Measurements from ENCODE around the gene POF1B.

Gene POF1B

GRCh38 chrX:85378461-85378860, 1.0 kb downstream of the POF1B start:
- in situ Hi-C loops (cut with HindIII; ENCODE audit: low sequenced_read_pairs): no loop called here
- no peak overlapping the region for H3K4me3 ChIP-seq (ENCODE audit: low read depth, low read length)
- TF ChIP-seq CTCF (IDR thresholded peaks at IDR 0.05; ENCODE audit: low read depth, low read length): no peak
- DNase-seq (ENCODE audit: low read depth, low spot score): no peak

- in situ Hi-C loops (cut with HindIII; ENCODE audit: low sequenced_read_pairs): no loop called here
- TF ChIP-seq CTCF (IDR thresholded peaks at IDR 0.05; ENCODE audit: low read depth, low read length): no peak
- H3K4me3 ChIP-seq (ENCODE audit: low read depth, low read length): no peak overlapping the region
- no peak for DNase-seq (ENCODE audit: low read depth, low spot score)
These were observed 4.1 kb downstream of the POF1B start for GRCh38 chrX:85375333-85375738.

DNA sequence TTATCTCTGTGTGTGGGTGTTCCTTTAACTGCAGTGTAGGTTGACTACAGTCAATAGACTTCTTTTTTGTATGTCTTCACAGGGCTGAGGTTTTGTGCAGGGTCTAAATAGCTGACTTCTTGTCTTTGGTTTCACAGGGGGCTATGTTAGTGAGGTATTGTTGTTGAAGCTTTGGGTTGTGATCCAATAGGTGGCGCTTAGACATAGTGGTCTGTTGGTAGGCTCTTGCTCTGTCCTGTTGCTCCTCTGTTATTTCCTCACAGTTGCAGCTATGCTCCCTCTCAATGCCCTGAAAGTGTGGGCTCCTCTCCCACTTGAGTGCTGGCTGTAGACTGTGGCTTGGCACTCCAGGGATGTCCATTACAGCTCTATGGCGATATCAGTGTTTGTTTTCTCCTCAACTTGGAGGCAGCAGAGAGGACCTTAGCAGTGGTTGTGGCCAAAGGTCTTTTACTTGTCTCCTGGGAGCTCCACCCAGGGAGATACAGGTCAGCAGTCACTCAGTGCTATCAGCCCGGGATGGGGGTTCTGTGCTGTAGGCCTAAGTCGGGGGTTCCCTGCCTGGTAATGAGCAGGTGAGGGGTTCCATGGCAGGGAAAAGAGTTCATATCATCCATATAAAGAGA, 14.0 kb downstream of the POF1B start:
- no peak overlapping the region for H3K4me3 ChIP-seq (ENCODE audit: low read depth, low read length)
- no peak for DNase-seq (ENCODE audit: low read depth, low spot score)
- in situ Hi-C loops (cut with HindIII; ENCODE audit: low sequenced_read_pairs): no loop called here
- no peak for TF ChIP-seq CTCF (IDR thresholded peaks at IDR 0.05; ENCODE audit: low read depth, low read length)

GRCh38 chrX:85359051-85359450, 20.4 kb downstream of the POF1B start:
- no peak for TF ChIP-seq CTCF (IDR thresholded peaks at IDR 0.05; ENCODE audit: low read depth, low read length)
- in situ Hi-C loops (cut with HindIII; ENCODE audit: low sequenced_read_pairs): no loop called here
- no peak overlapping the region for H3K4me3 ChIP-seq (ENCODE audit: low read depth, low read length)
- no peak for DNase-seq (ENCODE audit: low read depth, low spot score)

DNA sequence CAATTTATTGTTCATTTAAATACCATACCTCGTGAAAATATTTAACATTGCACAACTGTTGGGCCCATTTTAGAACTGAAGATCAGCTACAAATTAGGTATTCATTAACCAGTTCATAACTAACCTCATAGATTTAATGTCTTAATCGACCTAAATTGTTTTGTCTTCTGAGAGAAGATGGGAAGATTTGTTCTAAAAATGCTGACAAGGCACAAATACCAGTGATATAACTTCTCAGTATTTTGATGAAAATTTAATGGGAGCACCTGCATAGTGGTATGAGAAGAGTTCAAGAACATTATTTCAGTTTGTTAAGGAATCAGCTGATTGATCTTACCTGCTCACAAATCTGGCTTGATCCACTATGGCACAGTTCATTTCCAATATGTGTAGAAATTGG, 33.9 kb downstream of the POF1B start:
- no peak for DNase-seq (ENCODE audit: low read depth, low spot score)
- in situ Hi-C loops (cut with HindIII; ENCODE audit: low sequenced_read_pairs): no loop called here
- TF ChIP-seq CTCF (IDR thresholded peaks at IDR 0.05; ENCODE audit: low read depth, low read length): no peak
- no peak overlapping the region for H3K4me3 ChIP-seq (ENCODE audit: low read depth, low read length)

DNA sequence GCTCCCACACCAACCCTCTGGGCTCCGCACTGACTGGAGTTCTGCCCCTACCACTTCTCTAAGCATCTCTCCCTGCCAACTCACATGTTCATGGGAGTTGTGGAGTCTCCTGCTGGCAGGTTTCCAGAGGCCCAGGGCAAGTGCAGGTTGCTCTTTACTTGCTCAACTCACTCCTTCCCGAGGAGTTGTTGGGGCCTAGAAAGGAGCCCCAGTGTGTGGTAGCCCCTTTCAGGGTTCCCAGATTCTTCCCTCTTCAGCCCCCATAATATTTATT, 52.5 kb downstream of the POF1B start:
- no peak overlapping the region for H3K4me3 ChIP-seq (ENCODE audit: low read depth, low read length)
- TF ChIP-seq CTCF (IDR thresholded peaks at IDR 0.05; ENCODE audit: low read depth, low read length): no peak
- DNase-seq (ENCODE audit: low read depth, low spot score): no peak
- in situ Hi-C loops (cut with HindIII; ENCODE audit: low sequenced_read_pairs): no loop called here

All from astrocyte of the spinal cord (primary cell).